ENCODE measurements around the gene COX6B2. TPM values are rescaled to one million over a fixed set of nuclear protein-coding genes. Genes with fewer than 3 reads are reported as not detected.

Gene COX6B2
- total and polyA plus RNA-seq, 2 donors (not counting 3 experiments of a cell fraction or from before 2014, with no cell fraction given), result not detected

- intact Hi-C loops (cut with micrococcal nuclease), result no loop called here
- Histone ChIP-seq H3K36me3 (ENCODE audit: control insufficient read depth in 2 of 2, extremely low read depth in 1 of 2, insufficient read depth in 2 of 2, low read length in 2 of 2) (no peaks in the 10 kb centered on the region), H3K27me3 (ENCODE audit: control insufficient read depth in 2 of 2, insufficient read depth in 2 of 2, low read length in 2 of 2) (no peaks in the 10 kb centered on the region), H2AFZ (ENCODE audit: low read depth, low read length) (no peak overlapping the region), H3K4me3 (replicated peaks in 1 of 3; ENCODE audit: insufficient read depth in 1 of 3, low read depth in 1 of 3, low read length in 3 of 3) (no peak overlapping the region), H3K4me1 (ENCODE audit: control insufficient read depth, extremely low read depth, insufficient read depth, low read length) (no peaks in the 10 kb centered on the region), H3K9ac (replicated peaks; ENCODE audit: extremely low read depth, insufficient read depth, low read length) (no peak overlapping the region), H3K9me3 (replicated peaks; ENCODE audit: control insufficient read depth, insufficient read depth, low read length) (no peaks in the 10 kb centered on the region), H3K79me2 (ENCODE audit: control insufficient read depth, insufficient read depth, low read length) (no peaks in the 10 kb centered on the region), H4K20me1 (replicated peaks; ENCODE audit: control insufficient read depth, extremely low read depth, insufficient read depth, low read length) (no peaks in the 10 kb centered on the region), H3K4me2 (ENCODE audit: insufficient read depth, low read length) (no peak overlapping the region), H3K27ac (ENCODE audit: insufficient read depth, low read depth, low read length) (no peak overlapping the region), H3K9me1 (replicated peaks; ENCODE audit: control insufficient read depth, extremely low read depth, insufficient read depth, low read length) (no peaks in the 10 kb centered on the region)
- dilution Hi-C loops (cut with MboI; ENCODE audit: extremely low pct_ligation_motif_present, low sequenced_read_pairs), result no loop called here
- no peak for FAIRE-seq
- ChIA-PET CTCF (interaction anchor here (2.1 kb wide), 1 partner anchor 14 kb away, joined by 8 read pairs; no protein-coding TSS in a partner anchor), POLR2A (no interaction called here)
- no TSS peak for BruUV-seq (replicated peaks)
- no peak for DNase-seq (ENCODE audit: low read depth, low spot score)
- TF ChIP-seq MAX (IDR thresholded peaks at IDR 0.05; ENCODE audit: insufficient read depth, insufficient read length), result no peak
- no peak for TF ChIP-seq POLR2A (IDR thresholded peaks at IDR 0.05; ENCODE audit: low read depth, low read length)
- no peak for TF ChIP-seq GATA2 (IDR thresholded peaks at IDR 0.05; ENCODE audit: insufficient read depth, insufficient read length, low read depth, low read length)
- no peak for TF ChIP-seq JUN (IDR thresholded peaks at IDR 0.05; ENCODE audit: borderline replicate concordance, insufficient read depth, insufficient read length, low read depth)
- TF ChIP-seq FOS (IDR thresholded peaks at IDR 0.05; ENCODE audit: borderline replicate concordance, insufficient read depth, low read length), result no peak
- no peak for TF ChIP-seq MYC (IDR thresholded peaks at IDR 0.05; ENCODE audit: low read depth, low read length)
- no peak for TF ChIP-seq POLR2AphosphoS5 (IDR thresholded peaks at IDR 0.05; ENCODE audit: insufficient read depth, low read depth, low read length)
- TF ChIP-seq CTCF (IDR thresholded peaks at IDR 0.05; ENCODE audit: extremely low read depth in 1 of 2, insufficient read depth in 1 of 2, low read depth in 1 of 2, low read length in 2 of 2), result no peak
- no peak for TF ChIP-seq EZH2 (IDR thresholded peaks at IDR 0.05; ENCODE audit: borderline replicate concordance, low read depth, low read length, severe bottlenecking)
These were observed 38.5 kb downstream of the COX6B2 start for GRCh38 chr19:55315956-55316525.
